Breast epithelium (tissue), 4 donors: ENCODE results near the gene TRPT1. TPM values are rescaled to one million over a fixed set of nuclear protein-coding genes. Genes with fewer than 3 reads are reported as not detected.
"Not testable (repeated sequence)": the region's sequence is repeated elsewhere in the genome, so short reads cannot be mapped to it uniquely, and the experiment has no call there.

ENCODE experiments used
- DNase-seq, 2 donors: peaks; one replicate each; pipeline ENCODE4 v3.0.0-alpha.2; 2019; ENCODE audit warnings: low spot score in 2 of 2
- H3K27ac ChIP-seq, 2 donors: fragments of 200-600 bp; sonication (generic) in 1 of 2; one replicate each; pipeline ENCODE4 v1.5.1; 2016 to 2019; ENCODE audit warnings: mild to moderate bottlenecking in 1 of 2
- H3K27me3 ChIP-seq, 2 donors: fragments of 200-600 bp; sonication (generic) in 1 of 2; one replicate each; pipeline versions ENCODE4 v1.5.1 to v1.6.0; 2017 to 2019; ENCODE audit warnings: control low read depth in 1 of 2, mild to moderate bottlenecking in 1 of 2
- H3K36me3 ChIP-seq: fragments of 200-600 bp; one replicate; pipeline ENCODE4 v1.5.1; 2019
- H3K4me1 ChIP-seq, 2 donors: fragments of 200-600 bp; sonication (generic); one replicate each; pipeline ENCODE4 v1.5.1; 2016 to 2019; ENCODE audit warnings: control low read depth in 1 of 2
- H3K4me3 ChIP-seq, 3 donors: fragments of 200-600 bp; sonication (generic); 1 replicate in 2 of 3; 2 replicates in 1 of 3; pipeline ENCODE4 v1.5.1; 2016 to 2019; ENCODE audit warnings: mild to moderate bottlenecking in 3 of 3, moderate library complexity in 2 of 3
- H3K9me3 ChIP-seq, 2 donors: fragments of 200-600 bp; sonication (generic) in 1 of 2; one replicate each; pipeline ENCODE4 v1.5.1; 2016 to 2019; ENCODE audit warnings: control low read depth in 1 of 2
- CTCF ChIP-seq, 3 donors: fragments of 450-650 bp; IDR thresholded peaks; one replicate each; pipeline ENCODE4 v1.5.1; 2016 to 2017; ENCODE audit warnings: antibody characterized with exemption in 3 of 3, mild to moderate bottlenecking in 3 of 3, moderate library complexity in 3 of 3
- POLR2A ChIP-seq: fragments of 450-650 bp; IDR thresholded peaks from one replicate; pipeline ENCODE4 v1.6.1; 2016; ENCODE audit warnings: antibody characterized with exemption, mild to moderate bottlenecking, moderate library complexity
- POLR2AphosphoS5 ChIP-seq, 3 donors: sonication (generic); formaldehyde crosslinking; IDR thresholded peaks; one replicate each; pipeline ENCODE4 v1.6.1; 2017; ENCODE audit warnings: antibody characterized with exemption in 3 of 3
- intact Hi-C: fragments of 100-400 bp; cut with DNase I; formaldehyde crosslinking; loops from one replicate; pipeline ENCODE4 v1.15.1; 2023; ENCODE audit warnings: low total_unique reads
- total RNA-seq, 3 donors: library from RNA; depleted of rRNA; stranded (reverse); fragments of >200 nt; gene quantifications; one replicate each; pipeline ENCODE4 v1.1.0, GENCODE V29; 2016

Gene TRPT1
- total RNA-seq, 3 donors from 2014 or later: 42.9 to 54.1 (median 51.1) TPM

- H3K4me1 ChIP-seq: peaks cover 10 to 16% of the 10 kb centered on the region in 2 donors
Observed at GRCh38 chr11:64246871-64247728, 21.1 kb upstream of the TRPT1 start, which contains the start of gene PPP1R14B. Gene PPP1R14B, minus strand, starts transcription at chr11:64246943. Its CDS starts 270 bp downstream, at chr11:64246673.

DNA sequence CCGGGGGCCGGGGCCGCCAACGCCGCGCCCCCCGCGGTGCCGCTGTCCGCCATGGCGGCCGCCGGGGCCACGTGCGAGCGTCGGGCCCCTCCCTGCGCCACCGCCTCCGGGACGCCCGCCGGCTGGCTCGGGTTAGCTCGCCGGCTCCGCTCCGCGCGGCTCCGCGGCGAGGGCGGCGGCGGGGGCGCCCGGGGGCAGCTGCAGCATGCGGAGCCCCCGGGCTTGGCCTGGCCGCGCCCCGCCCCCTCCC is 20.6 kb upstream of the TRPT1 start:
- H3K27ac ChIP-seq: peak overlapping the region; percentile 73 to 84
- intact Hi-C loops, H3K36me3 ChIP-seq, DNase-seq, H3K27me3 ChIP-seq, H3K9me3 ChIP-seq: not testable (repeated sequence)
- peaks cover 6 to 12% of the 10 kb centered on the region in 2 donors for H3K4me1 ChIP-seq
- H3K4me3 ChIP-seq: peak overlapping the region; percentile 71 to 91 (median 76)

More at GRCh38 chr11:64246871-64247728, 21.1 kb upstream of the TRPT1 start, which contains the start of gene PPP1R14B:
- intact Hi-C loops: no loop called here
- Histone ChIP-seq H3K27ac (peak within 1 kb of the TSS; percentile 73 to 84), H3K9me3 (no peaks in the 10 kb centered on the region), H3K36me3 (no peaks in the 10 kb centered on the region), H3K27me3 (no peaks in the 10 kb centered on the region), H3K4me3 (peak within 1 kb of the TSS; percentile 71 to 91 (median 76))
- peak; percentile 73 to 85 for DNase-seq
- no peak for TF ChIP-seq POLR2AphosphoS5 (IDR thresholded peaks at IDR 0.05)
- TF ChIP-seq CTCF (IDR thresholded peaks at IDR 0.05): peak in 1 of 3 donors; percentile 21

GRCh38 chr11:64245797-64246620 is 20.0 kb upstream of the TRPT1 start:
- peak in 1 of 3 donors; percentile 10 for TF ChIP-seq POLR2AphosphoS5 (IDR thresholded peaks at IDR 0.05)
- no peak for TF ChIP-seq POLR2A
- Histone ChIP-seq H3K36me3 (no peaks in the 10 kb centered on the region), H3K4me1 (peaks cover 6 to 12% of the 10 kb centered on the region in 2 donors), H3K9me3 (no peaks in the 10 kb centered on the region), H3K4me3 (peak overlapping the region; percentile 71 to 91 (median 76)), H3K27ac (peak overlapping the region; percentile 73 to 84), H3K27me3 (no peaks in the 10 kb centered on the region)
- DNase-seq: peak; percentile 69 to 70
- intact Hi-C loops: no loop called here

- Histone ChIP-seq H3K9me3 (no peaks in the 10 kb centered on the region), H3K27ac (peak overlapping the region; percentile 73 to 84), H3K27me3 (no peaks in the 10 kb centered on the region), H3K36me3 (no peaks in the 10 kb centered on the region), H3K4me1 (peaks cover 7 to 12% of the 10 kb centered on the region in 2 donors), H3K4me3 (peak overlapping the region; percentile 71 to 91 (median 76))
- DNase-seq: no peak
- intact Hi-C loops: no loop called here
- TF ChIP-seq POLR2A (no peak), POLR2AphosphoS5 (IDR thresholded peaks at IDR 0.05) (no peak), CTCF (IDR thresholded peaks at IDR 0.05) (no peak)
Observed at GRCh38 chr11:64245401-64245796, 19.4 kb upstream of the TRPT1 start.

- Histone ChIP-seq H3K27me3 (no peaks in the 10 kb centered on the region), H3K27ac (peak overlapping the region; percentile 73 to 84), H3K9me3 (no peaks in the 10 kb centered on the region), H3K4me3 (peak overlapping the region; percentile 3 to 91 (median 76)), H3K4me1 (peaks cover 10 to 12% of the 10 kb centered on the region in 2 donors), H3K36me3 (no peaks in the 10 kb centered on the region)
- intact Hi-C loops: no loop called here
- DNase-seq: no peak
- TF ChIP-seq POLR2A (no peak), POLR2AphosphoS5 (IDR thresholded peaks at IDR 0.05) (no peak)
Observed at GRCh38 chr11:64244966-64245365, 19.0 kb upstream of the TRPT1 start.

DNA sequence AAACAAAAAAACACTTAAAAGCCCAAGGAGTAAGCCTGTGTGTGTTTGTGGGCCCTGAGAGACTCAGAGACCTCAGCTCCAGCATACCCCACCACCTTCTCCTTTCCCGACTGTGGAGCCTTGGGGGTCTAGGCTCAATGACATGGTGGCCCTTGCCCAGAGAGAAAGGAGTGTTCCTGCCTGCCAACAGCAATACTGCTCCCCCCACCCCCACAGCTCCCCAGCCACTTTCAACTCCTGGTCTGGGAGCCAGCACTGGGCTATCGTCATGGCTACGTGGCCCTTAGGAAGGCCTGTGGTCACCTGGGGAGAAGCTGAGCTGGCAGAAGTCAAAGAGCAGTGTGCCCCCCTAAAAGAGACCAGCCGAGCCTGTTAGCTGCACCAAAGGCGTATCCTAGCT is 18.1 kb upstream of the TRPT1 start:
- H3K9me3 ChIP-seq: no peaks in the 10 kb centered on the region
- H3K36me3 ChIP-seq: no peaks in the 10 kb centered on the region
- DNase-seq: no peak
- H3K4me3 ChIP-seq: no peak overlapping the region
- H3K27ac ChIP-seq: peak overlapping the region in 1 of 2 donors; percentile 17
- intact Hi-C loops: no loop called here
- TF ChIP-seq POLR2AphosphoS5 (IDR thresholded peaks at IDR 0.05) (no peak), POLR2A (no peak), CTCF (IDR thresholded peaks at IDR 0.05) (no peak)
- no peaks in the 10 kb centered on the region for H3K27me3 ChIP-seq
- peaks cover 10 to 12% of the 10 kb centered on the region in 2 donors for H3K4me1 ChIP-seq
